Measurements from ENCODE around the gene PDE11A. TPM values are rescaled to one million over a fixed set of nuclear protein-coding genes. Genes with fewer than 3 reads are reported as not detected.

PDE11A gene
- total and polyA plus RNA-seq, 2 of the 8 experiments (the other 6 are each of a cell fraction or from before 2014, with no cell fraction given) = 0.19 to 0.23 TPM

- TF ChIP-seq CEBPB (IDR thresholded peaks at IDR 0.05; ENCODE audit: low read depth, low read length) (no peak), EP300 (IDR thresholded peaks at IDR 0.05; ENCODE audit: borderline replicate concordance in 1 of 2, low read depth in 2 of 2, low read length in 2 of 2) (no peak), ASH2L (IDR thresholded peaks at IDR 0.05; ENCODE audit: low read length) (no peak)
Measured at GRCh38 chr2:177874686-177875085, 197.9 kb downstream of the PDE11A start (continued).

Data from H1 (cell line).